SK-N-MC (cell line): ENCODE results near the gene ALDH1L1.

Experiments used
- EZH2 ChIP-seq: fragments of 200-600 bp; sonication (generic); IDR thresholded peaks from one replicate; pipeline ENCODE4 v1.6.1; 2017; ENCODE audit warnings: antibody characterized with exemption
- POLR2AphosphoS5 ChIP-seq: IDR thresholded peaks from 2 replicates; pipeline ENCODE4 v1.6.1; 2012; ENCODE audit warnings: mild to moderate bottlenecking, low read depth, low read length, borderline replicate concordance

GRCh38 chr3:126080970-126081369 is 99.4 kb downstream of the ALDH1L1 start:
- TF ChIP-seq EZH2 (no peak), POLR2AphosphoS5 (no peak)
